NCI-H1694 (cell line): ENCODE data around the gene SLC1A5.
A peak's percentile ranks its signal among the peaks of the same experiment; 100 is the strongest.
"Not testable (repeated sequence)": the region's sequence is repeated elsewhere in the genome, so short reads cannot be mapped to it uniquely, and the experiment has no call there.

ENCODE experiments used
- DNase-seq: peaks from one replicate; lab custom pipeline; 2025; lab: John Stamatoyannopoulos, UW

SLC1A5 gene

GRCh38 chr19:46798713-46799112 lies 10.3 kb upstream of the SLC1A5 start:
- no peak for DNase-seq

GRCh38 chr19:46797881-46798280 lies 9.5 kb upstream of the SLC1A5 start:
- no peak for DNase-seq

GRCh38 chr19:46791944-46792343 lies 3.5 kb upstream of the SLC1A5 start:
- DNase-seq = no peak

GRCh38 chr19:46789371-46789770 lies 977 bp upstream of the SLC1A5 start:
- no peak for DNase-seq

GRCh38 chr19:46788968-46789338 lies 559 bp upstream of the SLC1A5 start:
- DNase-seq = no peak

- no peak for DNase-seq
Observed at GRCh38 chr19:46787331-46788261, 798 bp downstream of the SLC1A5 start.

- no peak for DNase-seq
Observed at GRCh38 chr19:46787040-46787330, 1.4 kb downstream of the SLC1A5 start.

GRCh38 chr19:46786236-46787039 lies 2.0 kb downstream of the SLC1A5 start:
- DNase-seq = peak; percentile 41

- no peak for DNase-seq
Observed at GRCh38 chr19:46785980-46786235, 2.5 kb downstream of the SLC1A5 start.

GRCh38 chr19:46785054-46785979 lies 3.1 kb downstream of the SLC1A5 start:
- DNase-seq = no peak

- DNase-seq = peak; percentile 26
Observed at GRCh38 chr19:46784262-46785053, 3.9 kb downstream of the SLC1A5 start.

GRCh38 chr19:46783670-46784069 lies 4.7 kb downstream of the SLC1A5 start:
- peak; percentile 26 for DNase-seq

GRCh38 chr19:46782355-46783019 lies 5.9 kb downstream of the SLC1A5 start:
- DNase-seq = no peak

GRCh38 chr19:46777956-46778645 lies 10.3 kb downstream of the SLC1A5 start:
- not testable (repeated sequence) for DNase-seq

- no peak for DNase-seq
Observed at GRCh38 chr19:46776927-46777911, 11.2 kb downstream of the SLC1A5 start.

- no peak for DNase-seq
Observed at GRCh38 chr19:46775642-46776258, 12.6 kb downstream of the SLC1A5 start.

GRCh38 chr19:46773018-46773399 lies 15.4 kb downstream of the SLC1A5 start:
- no peak for DNase-seq

- DNase-seq = no peak
Observed at GRCh38 chr19:46772170-46773017, 16.0 kb downstream of the SLC1A5 start.
